ENCODE measurements around the gene CBX5.

DNA sequence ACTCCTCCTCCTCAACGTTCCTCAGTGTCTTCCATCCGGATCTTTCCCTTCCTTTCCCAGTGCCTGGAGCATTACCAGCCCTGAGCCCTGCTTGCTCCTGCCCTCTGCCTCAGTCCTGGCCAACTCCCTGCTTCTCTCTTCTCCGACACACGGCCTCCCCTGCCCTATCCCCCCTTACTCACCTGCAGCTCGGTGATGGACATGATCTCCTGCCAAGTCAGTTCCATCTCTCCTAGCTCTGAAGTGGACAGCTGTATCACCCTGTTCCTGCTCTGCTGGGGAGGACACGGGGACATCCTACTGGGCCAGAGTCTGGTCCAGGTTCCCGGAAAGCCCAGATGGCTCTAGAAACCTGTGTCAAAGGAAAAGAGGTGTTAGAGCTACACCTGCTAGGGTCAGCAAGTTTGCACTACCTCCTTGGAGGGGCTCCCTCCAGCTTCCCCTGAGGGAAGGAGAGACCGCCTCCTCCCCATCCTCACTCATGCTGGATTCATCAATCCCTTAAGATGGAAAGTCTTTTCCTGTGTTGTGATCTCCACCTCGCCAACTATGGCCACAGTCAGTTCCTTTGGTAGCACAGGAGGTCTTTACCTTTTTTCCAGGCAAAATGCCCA is 15.1 kb upstream of the CBX5 start:
- TF ChIP-seq ZNF274 (IDR thresholded peaks at IDR 0.05; ENCODE audit: low read depth, low read length): no peak
- no peak for TF ChIP-seq YY1 (IDR thresholded peaks at IDR 0.05; ENCODE audit: insufficient read depth, insufficient read length)
- TF ChIP-seq SUZ12 (IDR thresholded peaks at IDR 0.05; ENCODE audit: extremely low read depth, insufficient read depth, insufficient read length): no peak

Data from NT2/D1 (cell line).